ENCODE results near the gene ITIH6.
"Not testable (repeated sequence)": the region's sequence is repeated elsewhere in the genome, so short reads cannot be mapped to it uniquely, and the experiment has no call there.

The ITIH6 gene

DNA sequence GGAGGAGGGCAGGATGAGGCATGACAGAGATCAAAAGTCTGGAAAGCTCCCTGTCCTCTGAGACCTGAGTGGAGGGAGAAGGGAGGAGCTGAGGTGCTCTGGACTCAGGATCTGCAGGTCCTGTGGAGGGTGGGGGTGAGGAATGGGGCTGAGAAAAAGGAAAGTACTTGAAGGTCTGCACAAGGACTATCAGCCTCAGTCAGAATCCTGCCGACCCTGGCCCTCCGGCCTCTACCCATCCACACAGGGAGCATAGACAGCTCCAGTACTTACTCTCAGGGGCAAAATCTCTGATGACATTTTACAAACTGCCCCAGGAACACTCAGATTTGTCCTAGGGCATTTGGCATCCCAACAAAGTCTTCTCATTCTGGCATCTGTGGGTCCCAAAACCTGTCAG is 991 bp upstream of the ITIH6 start:
- no peak for DNase-seq (ENCODE audit: low read depth)

DNA sequence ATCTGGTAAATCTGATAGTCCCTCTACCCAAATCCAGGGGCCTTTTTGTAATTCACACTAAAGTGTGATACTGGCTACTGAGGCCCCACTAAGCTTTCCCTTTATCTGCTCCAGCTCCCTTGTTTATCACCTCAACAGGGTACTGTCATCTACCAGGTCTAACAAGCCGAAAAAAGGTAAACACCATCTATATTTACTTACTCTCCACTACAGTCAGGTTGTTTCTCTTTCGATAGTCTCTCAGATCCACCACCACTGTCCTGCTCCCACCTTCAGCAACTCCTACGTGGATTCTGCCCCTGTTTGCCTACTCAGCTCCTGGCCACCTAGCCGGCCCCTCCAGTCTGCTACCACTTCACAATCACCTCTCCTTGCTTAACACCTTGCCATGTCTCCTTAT is 3.3 kb downstream of the ITIH6 start:
- DNase-seq (ENCODE audit: low read depth): no peak

DNA sequence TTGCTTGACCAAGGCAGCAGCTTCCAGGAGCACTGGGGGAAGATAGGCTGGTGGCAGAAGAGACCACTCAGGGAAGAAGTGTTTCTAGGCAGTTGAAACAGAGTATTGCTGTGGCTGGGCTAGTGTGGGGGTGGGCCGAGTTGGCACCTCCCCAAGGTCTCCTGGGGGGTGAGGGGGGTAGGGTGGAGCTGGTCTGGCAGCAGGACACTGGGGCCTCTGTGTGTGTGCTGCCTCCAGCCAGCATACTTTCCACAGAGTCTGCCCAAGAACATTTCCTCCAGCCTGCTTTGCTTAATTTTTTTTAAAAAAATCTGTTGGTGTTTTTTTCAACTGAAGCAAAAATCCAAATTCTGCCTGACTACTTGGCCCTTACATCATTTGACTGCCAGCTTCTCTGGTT is 4.0 kb downstream of the ITIH6 start:
- no peak for DNase-seq (ENCODE audit: low read depth)

DNA sequence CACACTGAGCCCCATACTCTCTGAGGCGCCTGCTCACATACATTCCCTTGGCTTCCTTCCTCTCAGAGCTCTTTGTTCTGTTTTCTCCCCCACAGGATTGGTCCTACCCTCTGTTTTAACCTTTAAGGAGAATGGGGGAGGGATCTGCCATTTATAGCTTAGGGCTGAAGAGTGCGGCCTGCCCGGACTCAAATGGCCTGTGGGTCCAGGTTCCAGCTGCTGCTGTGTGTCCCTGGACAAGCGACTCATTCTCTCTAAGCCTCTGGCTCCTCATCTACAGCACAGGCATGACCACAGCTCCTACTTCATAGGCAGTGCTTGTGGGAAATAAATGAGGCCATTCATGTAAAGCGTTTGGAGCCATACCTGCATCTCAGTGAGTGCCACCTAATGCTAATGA is 8.7 kb downstream of the ITIH6 start:
- DNase-seq (ENCODE audit: low read depth): not testable (repeated sequence)

DNA sequence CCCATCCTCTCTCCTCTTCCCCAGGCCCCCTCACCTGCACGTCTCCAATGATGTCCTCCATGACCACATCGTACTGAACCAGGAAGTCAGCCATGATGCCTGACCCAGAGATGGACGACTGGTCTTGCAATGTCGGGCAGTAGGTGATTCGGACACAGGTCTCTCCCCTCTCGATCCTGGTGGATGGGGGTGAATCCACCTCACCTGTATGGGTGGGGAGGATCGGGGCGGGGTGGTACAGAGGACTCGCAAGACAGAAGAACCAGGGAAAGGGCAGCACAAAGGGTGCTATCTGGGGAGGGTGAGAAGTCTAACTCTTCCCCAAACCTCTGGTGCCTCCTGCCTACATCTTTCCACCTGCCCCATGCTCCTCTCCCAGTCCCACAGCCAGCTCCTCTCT is 9.6 kb downstream of the ITIH6 start:
- no peak for DNase-seq (ENCODE audit: low read depth)

DNA sequence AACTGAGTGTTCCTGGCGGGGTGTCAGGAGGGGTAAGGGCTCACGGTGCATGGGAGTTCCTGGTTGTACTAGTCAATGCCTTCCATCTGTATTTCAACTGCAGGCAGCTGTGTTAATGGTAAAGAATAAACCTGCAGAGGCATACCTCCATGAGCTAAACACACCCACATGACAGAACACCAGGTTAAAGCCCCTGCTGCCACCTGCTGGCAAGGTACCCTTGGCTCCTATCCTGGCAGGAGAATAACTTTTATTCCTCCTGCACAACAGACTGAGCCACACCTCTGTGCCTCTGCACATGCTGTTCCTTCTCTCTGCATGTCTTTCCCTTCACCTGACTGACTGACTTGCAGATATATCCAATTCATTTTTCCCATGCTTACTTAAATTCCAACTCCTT is 11.1 kb downstream of the ITIH6 start:
- DNase-seq (ENCODE audit: low read depth): no peak

DNA sequence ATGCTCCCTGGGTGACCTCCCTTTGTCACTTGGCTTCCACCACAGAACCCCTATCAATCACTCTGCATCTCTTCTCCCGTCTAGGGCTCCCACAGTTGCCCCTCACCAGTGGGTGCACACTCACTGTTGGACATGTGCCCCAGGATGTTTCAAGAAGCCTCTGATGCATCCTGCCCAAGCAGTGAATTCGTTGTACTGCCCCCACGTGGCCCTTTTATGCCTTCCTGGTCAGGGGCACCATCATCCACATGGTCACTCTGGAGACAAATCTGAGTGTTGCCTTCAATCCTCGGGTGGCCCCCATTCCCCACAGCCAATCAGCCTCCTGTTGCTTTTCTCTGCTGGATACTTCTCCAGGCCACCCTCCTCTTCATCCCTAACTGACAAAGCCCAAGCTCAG is 12.2 kb downstream of the ITIH6 start:
- DNase-seq (ENCODE audit: low read depth): peak; percentile 19

DNA sequence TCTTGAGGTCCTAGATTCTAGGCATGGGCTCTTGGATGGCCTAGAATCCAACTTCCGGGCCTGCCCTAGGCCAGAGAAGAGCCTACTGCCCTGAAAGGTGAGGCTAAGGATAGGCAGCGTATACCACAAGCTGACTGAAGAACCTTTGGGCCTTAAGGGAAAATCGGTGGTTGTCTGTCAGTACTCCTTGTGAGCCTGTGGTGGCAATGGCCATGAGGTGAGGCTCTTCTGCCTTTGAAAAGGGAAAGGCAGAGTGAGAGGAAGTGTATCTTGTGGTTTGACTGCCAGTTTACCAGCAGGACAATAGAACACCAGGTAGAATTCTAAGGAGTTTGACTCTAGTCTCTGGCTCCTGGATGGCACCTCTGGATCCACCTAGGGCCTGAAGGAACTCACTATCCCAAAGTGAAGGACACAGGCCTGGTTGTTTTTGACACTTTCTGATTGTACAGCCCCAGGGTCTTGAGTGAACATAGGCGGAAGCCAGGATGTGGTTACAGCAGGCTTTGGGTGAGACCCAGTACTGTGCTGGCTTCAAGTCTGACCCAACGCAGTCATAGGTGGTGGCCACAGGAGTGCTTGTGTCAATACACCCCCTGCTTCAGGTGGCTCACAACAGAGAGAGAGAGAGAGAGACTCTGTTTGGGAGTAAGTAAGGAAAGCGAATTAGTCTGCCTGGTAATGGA is 20.9 kb downstream of the ITIH6 start:
- no peak for DNase-seq (ENCODE audit: low read depth)

DNA sequence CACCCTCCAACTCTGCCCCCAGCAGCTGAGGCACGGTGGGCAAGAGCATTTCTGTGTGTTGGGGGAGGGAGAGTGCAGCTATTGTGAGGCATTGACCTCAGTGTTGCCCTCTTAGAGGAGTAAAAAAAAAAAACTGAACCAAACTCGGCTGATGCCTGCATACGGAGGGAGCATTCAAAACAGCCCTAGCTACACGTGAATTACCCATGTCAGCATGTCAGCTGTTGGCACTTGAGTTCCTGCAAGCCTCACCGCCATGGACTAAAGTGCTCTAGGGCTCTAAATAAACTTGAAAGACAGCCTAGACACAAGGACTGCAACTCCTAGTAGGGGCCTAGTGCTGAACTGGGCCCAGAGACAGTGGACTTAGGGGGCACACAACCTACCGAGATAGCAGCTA is 22.0 kb downstream of the ITIH6 start:
- no peak for DNase-seq (ENCODE audit: low read depth)

DNA sequence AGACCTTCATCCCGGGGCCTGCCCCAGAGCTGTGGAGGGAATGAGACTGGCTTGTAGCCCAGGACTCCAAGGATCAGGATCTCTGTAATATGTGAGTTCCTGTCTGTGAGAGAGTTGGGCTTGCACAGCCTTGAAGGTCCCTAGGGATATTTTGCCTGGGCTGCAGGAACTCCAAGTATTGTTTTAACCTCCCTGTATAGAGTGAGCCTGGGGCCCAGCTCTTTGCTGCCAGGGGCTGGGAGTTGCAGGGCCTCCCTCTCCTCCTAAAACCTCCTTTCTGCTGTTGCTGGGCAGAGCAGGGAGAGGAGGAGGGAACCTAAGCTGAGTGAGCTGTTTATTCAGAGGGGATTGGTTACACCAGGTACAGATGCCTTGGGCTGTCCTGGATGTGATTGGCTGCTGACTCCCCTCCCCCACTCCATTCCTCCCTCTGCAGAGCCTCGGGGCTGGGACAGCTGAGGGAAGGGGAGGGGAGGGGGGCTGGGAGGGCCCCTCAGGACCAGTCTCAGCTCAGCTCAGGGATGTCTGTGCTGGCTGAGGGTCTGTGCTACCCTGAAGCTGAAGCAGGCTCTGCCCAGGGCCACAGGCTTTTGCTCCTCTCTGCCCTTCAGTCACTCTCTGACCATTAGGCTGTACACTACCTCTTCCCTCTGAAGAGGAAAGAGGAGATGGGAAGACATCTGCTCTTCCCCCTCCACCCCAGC is 23.5 kb downstream of the ITIH6 start:
- peak; percentile 4 for DNase-seq (ENCODE audit: low read depth)

DNA sequence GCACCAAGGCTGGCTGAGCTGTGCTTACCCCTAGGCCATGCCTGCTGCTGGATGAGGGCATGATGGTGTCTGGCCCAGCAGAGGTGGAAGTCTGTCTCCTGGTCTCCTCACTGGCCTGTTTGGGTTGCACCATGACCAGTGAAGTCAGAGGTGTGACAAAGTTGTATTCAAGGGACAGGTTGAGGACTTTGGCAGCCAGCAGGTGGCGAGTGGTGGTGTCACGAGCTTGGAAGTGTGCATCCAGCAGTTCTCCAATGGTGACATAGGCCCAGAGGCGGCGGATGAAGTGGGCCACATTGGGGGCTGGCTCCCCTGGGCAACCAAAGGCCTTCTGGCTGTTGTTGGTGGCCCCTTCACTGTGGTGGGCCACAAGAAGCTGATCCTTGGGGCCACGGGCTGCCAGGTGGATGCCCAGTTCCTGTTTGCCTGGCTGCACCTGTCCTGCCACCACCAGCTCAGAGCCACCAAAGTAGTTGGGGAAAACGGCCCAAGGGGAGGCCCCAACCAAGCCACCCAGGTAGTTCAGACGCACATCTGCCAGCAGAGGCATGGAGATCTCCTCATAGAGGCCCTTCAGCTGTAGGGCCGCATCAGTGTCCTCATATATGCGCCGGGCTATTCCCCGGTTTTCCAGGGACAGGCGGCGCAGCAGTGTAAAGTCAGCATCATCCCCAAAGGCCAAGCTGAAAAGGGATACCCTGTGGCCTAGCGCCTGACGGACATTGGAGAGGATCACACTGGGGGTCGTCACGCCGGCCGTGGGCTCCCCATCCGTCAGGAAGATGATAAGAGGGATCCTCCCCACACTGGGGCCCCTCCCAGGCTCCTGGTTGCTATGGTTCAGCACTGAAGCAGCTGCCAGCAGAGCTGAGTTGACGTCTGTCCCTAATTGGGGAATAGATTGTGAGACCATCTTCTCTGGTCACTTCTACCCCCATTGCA is 39.7 kb downstream of the ITIH6 start:
- DNase-seq (ENCODE audit: low read depth): no peak

DNA sequence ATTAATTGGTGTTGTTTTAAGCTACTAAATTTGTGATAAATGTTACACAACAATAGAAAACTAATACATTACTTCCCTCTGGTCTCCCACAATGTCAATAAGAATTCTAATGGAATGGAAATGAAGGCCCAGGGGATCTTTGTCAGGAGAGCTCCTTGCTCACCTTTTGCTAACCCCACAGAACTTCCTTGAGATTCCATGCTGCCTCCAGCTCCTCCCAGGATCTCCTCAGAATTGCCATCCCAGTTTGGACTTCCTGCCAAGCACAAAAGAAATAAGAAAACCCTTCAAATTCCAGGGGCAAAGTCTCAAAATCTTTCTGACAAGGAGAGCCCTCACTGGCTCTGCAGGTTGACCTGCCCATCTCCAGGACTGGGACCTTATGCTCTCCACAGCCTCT is 43.2 kb downstream of the ITIH6 start:
- DNase-seq (ENCODE audit: low read depth): no peak

DNA sequence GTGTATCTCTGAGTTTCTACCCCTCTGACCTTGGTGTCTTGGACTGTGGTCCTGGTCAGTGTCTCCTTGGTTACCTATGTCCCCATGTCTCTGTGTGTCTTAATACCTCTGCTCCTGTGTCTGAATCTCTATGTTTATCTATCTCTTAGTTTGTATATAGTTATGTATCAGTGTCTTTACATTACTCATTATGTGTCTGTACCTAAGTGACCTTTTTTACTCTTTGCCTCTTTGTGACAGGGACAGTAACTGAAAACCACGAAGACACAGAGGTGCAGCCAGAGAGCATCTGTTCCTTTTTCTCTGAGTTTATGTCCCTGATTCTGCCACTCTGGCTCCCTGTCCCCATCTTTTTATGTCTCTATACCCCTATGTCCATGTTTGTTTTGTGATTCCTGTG is 49.4 kb downstream of the ITIH6 start:
- no peak for DNase-seq (ENCODE audit: low read depth)

DNA sequence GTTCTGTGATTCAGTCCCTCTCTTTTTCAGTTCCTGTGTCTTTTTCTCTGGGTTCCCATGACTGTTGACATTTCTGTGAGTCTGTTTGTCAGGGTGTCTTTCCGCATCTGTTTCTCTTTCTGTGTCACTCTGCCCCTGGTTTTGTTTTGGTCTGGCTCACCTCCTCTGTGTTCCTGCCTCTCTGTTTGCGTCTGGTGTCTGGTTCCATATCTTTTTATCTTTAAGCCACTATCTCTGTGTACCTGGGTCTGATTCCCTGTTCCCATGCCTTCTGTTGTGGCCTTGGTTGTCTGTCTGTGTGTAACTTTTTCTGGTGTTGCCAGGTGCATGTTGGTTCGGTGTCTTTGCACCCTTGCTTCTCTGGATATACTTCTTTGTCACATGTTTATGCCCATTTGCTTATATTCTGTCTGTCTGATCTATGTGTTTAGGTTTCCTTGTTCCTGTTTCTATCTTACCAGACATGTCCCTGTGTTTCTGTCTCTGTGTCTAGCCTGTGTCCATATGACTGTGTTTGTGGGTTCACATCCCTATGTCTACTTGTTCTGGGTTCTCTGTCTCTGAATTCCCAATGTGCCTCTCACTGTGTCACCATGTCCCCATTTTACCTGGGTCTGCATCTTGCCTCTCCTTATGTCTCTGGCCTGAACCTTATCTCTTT is 50.2 kb downstream of the ITIH6 start:
- no peak for DNase-seq (ENCODE audit: low read depth)

DNA sequence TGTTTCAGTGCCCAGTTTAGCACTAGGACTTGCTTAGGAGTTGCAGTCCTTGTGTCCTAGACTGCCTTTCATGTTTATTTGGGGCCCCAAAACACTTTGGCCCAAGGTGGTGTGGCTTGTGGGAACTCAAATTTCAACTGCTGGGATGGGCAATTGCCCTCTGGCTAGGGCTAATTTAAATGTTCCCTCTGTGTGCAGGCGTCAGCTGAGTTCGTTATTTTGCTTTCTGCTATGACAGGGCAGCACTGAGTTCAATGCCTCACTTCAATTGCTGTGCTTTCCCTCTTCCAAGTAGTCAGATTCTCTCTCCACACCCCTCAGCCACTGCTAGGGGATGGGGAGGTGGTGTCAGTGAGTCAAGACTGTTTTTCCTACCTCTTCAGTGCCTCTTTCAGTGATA is 51.1 kb downstream of the ITIH6 start:
- DNase-seq (ENCODE audit: low read depth): no peak

DNA sequence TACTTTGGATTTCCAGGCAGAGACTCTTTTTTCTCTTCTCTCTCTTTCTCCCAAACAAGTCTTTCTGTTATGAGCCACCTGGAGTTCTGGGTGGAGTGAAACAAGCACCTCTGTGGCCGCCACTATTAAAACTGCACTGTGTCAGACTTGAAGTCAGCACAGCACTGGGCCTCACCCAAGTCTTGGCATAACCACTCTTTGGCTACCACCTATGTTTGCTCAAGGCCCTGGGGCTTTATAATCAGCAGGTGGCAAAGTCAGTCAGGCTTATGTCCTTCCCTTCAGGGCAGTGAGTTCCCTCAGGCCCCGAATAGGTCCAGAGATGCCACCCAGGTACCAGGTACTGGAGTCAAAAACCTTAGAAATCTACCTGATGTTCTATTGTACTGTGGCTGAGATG is 52.4 kb downstream of the ITIH6 start:
- DNase-seq (ENCODE audit: low read depth): no peak

DNA sequence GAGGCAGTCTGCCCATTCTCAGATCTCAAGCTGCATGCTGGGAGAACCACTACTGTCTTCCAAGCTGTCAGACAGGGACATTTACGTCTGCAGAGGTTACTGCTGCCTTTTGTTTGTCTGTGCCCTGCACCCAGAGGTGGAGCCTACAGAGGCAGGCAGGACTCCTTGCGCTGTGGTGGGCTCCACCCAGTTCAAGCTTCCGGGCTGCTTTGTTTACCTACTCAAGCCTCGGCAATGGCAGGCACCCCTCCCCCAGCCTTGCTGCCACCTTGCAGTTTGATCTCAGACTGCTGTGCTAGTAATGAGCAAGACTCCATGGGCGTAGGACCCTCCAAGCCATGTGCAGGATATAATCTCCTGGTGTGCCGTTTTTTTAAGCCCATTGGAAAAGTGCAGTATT is 59.5 kb downstream of the ITIH6 start:
- DNase-seq (ENCODE audit: low read depth): not testable (repeated sequence)

DNA sequence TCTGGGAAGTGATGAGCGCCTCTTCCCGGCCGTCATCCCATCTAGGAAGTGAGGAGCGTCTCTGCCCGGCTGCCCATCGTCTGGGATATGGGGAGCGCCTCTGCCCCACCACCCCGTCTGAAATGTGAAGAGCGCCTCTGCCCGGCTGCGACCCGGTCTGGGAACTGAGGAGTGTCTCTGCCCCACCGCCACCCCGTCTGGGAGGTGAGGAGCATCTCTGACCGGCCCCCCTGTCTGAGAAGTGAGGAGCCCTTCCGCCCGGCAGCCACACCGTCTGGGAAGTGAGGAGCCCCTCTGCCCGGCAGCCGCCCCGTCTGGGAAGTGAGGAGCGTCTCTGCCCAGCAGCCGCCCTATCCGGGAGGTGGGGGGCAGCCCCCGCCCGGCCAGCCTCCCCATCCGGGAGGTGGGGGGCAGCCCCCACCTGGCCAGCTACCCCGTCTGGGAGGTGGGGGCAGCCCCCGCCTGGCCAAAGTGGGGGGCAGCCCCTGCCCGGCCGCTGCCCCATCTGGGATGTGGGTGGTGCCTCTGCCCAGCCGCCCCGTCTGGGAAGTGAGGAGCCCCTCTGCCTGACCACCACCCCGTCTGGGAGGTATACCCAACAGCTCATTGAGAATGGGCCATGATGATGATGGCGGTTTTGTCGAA is 61.6 kb downstream of the ITIH6 start:
- not testable (repeated sequence) for DNase-seq (ENCODE audit: low read depth)

DNA sequence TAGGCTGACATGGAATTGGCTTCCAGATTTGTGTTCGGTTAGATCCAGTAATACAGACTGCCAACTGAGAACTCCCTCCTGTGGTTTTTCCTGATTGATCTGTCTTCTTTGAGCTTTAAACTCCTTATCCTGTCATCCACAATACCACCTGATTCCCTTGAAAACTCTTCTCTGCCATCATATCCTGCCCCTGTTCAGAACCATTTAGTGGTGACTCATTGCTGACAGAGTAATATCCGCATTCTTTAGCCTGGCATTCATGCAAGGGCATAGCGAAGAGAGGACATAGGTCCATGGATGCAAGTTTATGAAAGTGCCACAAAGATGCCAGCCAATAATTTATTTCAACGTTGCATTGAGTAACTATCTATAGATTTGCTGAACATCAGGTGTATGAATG is 76.6 kb downstream of the ITIH6 start:
- DNase-seq (ENCODE audit: low read depth): peak; percentile 1

DNA sequence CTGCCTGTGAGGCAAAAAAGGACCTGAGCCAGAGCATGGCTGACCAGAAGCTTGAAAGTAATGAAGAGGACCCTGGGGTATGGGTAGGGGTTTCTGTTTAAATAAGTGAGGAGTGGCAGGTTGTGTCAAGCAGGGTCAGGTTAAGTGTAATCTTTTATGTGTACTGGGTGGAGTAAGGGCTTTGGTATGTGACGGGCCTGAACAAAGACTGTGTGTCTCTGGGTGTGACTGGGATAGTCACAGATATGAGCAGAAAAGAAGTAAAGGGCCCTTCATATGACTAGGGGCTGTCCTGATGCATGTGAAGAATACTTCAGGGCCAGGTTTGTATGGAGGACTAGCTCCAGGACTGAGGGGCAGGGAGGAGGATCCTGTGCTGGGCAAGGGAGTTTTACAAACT is 82.4 kb downstream of the ITIH6 start:
- DNase-seq (ENCODE audit: low read depth): no peak

DNA sequence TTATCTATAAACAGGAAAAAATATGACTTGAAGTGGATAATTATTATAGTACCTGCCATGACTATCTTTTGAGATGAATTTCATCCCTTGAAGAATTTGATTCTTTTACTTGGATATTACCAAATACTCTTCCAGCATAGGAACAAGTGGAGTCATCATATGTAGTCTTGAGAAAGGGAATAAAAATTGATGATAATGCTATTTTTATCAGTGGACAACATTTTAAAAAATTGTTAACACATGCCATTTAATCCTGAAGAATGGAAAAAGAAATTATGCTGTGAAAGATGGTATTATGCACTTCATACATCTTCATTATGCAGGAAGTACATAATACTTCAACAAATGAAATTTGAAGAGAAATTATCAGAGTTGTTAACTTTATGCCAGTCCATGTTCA is 83.6 kb downstream of the ITIH6 start:
- no peak for DNase-seq (ENCODE audit: low read depth)

DNA sequence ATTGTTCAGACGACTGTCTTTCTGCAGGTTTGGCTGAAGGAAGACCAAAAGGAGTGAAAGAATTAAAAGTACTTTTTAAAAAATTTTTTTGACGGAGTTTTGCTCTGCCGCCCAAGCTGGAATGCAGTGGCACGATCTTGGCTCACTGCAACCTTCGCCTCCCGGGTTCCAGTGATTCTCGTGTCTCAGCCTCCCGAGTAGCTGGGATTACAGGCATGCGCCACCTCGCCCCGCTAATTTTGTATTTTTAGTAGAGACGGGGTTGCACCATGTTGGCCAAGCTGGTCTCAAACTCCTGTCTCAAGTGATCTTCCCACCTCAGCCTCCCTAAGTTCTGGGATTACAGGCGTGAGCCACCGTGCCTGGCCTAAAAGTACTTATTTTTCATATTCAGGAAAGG is 86.3 kb downstream of the ITIH6 start:
- DNase-seq (ENCODE audit: low read depth): no peak
